ENCODE results near the gene IRF7.

- TF ChIP-seq ELF4 (CRISPR knock-in tag; IDR thresholded peaks at IDR 0.05) (no peak), ETS2 (tag; IDR thresholded peaks at IDR 0.05; ENCODE audit: borderline replicate concordance, poor library complexity, severe bottlenecking) (no peak), EP300 (IDR thresholded peaks at IDR 0.05; ENCODE audit: low read length) (no peak), ZFX (CRISPR knock-in tag; IDR thresholded peaks at IDR 0.05) (no peak), ZNF311 (CRISPR knock-in tag; IDR thresholded peaks at IDR 0.05) (no peak), SP2 (IDR thresholded peaks at IDR 0.05; ENCODE audit: extremely low read depth, low read depth, low read length, poor library complexity, severe bottlenecking) (no peak), MAFG (tag; conservative IDR thresholded peaks at IDR 0.05) (no peak), TFAP4 (CRISPR knock-in tag; IDR thresholded peaks at IDR 0.05; ENCODE audit: borderline replicate concordance) (no peak), TBL1XR1 (IDR thresholded peaks at IDR 0.05; ENCODE audit: low read length in 2 of 2) (no peak), MEF2A (IDR thresholded peaks at IDR 0.05; ENCODE audit: control insufficient read depth, low read depth, low read length) (no peak)
- TF ChIP-seq, protein P1, sequence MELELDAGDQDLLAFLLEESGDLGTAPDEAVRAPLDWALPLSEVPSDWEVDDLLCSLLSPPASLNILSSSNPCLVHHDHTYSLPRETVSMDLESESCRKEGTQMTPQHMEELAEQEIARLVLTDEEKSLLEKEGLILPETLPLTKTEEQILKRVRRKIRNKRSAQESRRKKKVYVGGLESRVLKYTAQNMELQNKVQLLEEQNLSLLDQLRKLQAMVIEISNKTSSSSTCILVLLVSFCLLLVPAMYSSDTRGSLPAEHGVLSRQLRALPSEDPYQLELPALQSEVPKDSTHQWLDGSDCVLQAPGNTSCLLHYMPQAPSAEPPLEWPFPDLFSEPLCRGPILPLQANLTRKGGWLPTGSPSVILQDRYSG (tag; conservative IDR thresholded peaks at IDR 0.05; ENCODE audit: low read depth): no peak
- TF ChIP-seq, protein P2, sequence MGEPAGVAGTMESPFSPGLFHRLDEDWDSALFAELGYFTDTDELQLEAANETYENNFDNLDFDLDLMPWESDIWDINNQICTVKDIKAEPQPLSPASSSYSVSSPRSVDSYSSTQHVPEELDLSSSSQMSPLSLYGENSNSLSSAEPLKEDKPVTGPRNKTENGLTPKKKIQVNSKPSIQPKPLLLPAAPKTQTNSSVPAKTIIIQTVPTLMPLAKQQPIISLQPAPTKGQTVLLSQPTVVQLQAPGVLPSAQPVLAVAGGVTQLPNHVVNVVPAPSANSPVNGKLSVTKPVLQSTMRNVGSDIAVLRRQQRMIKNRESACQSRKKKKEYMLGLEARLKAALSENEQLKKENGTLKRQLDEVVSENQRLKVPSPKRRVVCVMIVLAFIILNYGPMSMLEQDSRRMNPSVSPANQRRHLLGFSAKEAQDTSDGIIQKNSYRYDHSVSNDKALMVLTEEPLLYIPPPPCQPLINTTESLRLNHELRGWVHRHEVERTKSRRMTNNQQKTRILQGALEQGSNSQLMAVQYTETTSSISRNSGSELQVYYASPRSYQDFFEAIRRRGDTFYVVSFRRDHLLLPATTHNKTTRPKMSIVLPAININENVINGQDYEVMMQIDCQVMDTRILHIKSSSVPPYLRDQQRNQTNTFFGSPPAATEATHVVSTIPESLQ (CRISPR knock-in tag; IDR thresholded peaks at IDR 0.05): no peak
- TF ChIP-seq, protein P3, sequence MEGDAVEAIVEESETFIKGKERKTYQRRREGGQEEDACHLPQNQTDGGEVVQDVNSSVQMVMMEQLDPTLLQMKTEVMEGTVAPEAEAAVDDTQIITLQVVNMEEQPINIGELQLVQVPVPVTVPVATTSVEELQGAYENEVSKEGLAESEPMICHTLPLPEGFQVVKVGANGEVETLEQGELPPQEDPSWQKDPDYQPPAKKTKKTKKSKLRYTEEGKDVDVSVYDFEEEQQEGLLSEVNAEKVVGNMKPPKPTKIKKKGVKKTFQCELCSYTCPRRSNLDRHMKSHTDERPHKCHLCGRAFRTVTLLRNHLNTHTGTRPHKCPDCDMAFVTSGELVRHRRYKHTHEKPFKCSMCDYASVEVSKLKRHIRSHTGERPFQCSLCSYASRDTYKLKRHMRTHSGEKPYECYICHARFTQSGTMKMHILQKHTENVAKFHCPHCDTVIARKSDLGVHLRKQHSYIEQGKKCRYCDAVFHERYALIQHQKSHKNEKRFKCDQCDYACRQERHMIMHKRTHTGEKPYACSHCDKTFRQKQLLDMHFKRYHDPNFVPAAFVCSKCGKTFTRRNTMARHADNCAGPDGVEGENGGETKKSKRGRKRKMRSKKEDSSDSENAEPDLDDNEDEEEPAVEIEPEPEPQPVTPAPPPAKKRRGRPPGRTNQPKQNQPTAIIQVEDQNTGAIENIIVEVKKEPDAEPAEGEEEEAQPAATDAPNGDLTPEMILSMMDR (IDR thresholded peaks at IDR 0.05 in 2 of 3, conservative IDR thresholded peaks at IDR 0.05 in 1 of 3; ENCODE audit: insufficient read depth in 2 of 3, low read depth in 1 of 3, low read length in 3 of 3): no peak
Observed at GRCh38 chr11:606245-606644, 9.5 kb downstream of the IRF7 start.
